GM12878 (cell line): Measurements from ENCODE around the gene LCOR. TPM values are rescaled to one million over a fixed set of nuclear protein-coding genes. Genes with fewer than 3 reads are reported as not detected.

Experiments used
- ATAC-seq: fragments of 200-7000 bp; cut with Tn5 transposase; 3 replicates; pipeline ENCODE4 v1.9.1; 2020; ENCODE audit warnings: mild to moderate bottlenecking, moderate library complexity
- BruUV-seq: library from RNA; stranded (reverse); fragments of 400-500 nt; replicated peaks from 2 replicates; lab custom pipeline; 2021; lab: Mats Ljungman, UMichigan
- CTCF ChIA-PET: fragments of 300-600 bp; sonication (Branson Sonifier 250); formaldehyde crosslinking; extraction: SDS; loops from one replicate; lab custom pipeline; 2021; ENCODE audit warnings: inconsistent platforms; lab: Yijun Ruan, JAX
- POLR2A ChIA-PET: fragments of 350-600 bp; formaldehyde crosslinking; extraction: SDS; loops from one replicate; lab custom pipeline; 2021; ENCODE audit warnings: inconsistent platforms; lab: Charles Lee
- RAD21 ChIA-PET: fragments of 300-600 bp; sonication (Branson Sonifier 250); formaldehyde crosslinking; loops from one replicate; lab custom pipeline; 2023; ENCODE audit warnings: antibody characterized with exemption; ENCODE audit not compliant: unreplicated experiment; lab: Charles Lee
- SMC1A ChIA-PET: fragments of 300-600 bp; sonication (Branson Sonifier 250); formaldehyde crosslinking; loops from one replicate; lab custom pipeline; 2023; ENCODE audit not compliant: unreplicated experiment, uncharacterized antibody; lab: Charles Lee
- DNase-seq: peaks from one replicate; pipeline ENCODE4 v3.0.0-alpha.2; 2011; ENCODE audit warnings: low read depth, low spot score
- FAIRE-seq: peaks from 3 replicates; lab custom pipeline; 2011; peaks lifted over from hg19 to GRCh38; lab: Jason Lieb, UNC
- H2AFZ ChIP-seq: 2 replicates; pipeline ENCODE4 v1.6.0; 2011; ENCODE audit warnings: low read depth, low read length, control low read depth; ENCODE audit not compliant: control insufficient read depth
- H3K27ac ChIP-seq: 2 replicates; pipeline ENCODE4 v1.5.1; 2011; ENCODE audit warnings: control low read depth; ENCODE audit not compliant: control insufficient read depth, insufficient read depth
- H3K27me3 ChIP-seq, 2 experiments: replicated peaks in 1 of 2; 2 replicates each; pipeline versions ENCODE4 v1.6.0 to v1.6.1; 2011; ENCODE audit warnings: low read length in 1 of 2; ENCODE audit not compliant: control insufficient read depth in 2 of 2, insufficient read depth in 2 of 2
- H3K36me3 ChIP-seq, 2 experiments: 2 replicates each; pipeline ENCODE4 v1.5.1; 2011; ENCODE audit warnings: low read length in 1 of 2; ENCODE audit not compliant: control insufficient read depth in 2 of 2, insufficient read depth in 2 of 2
- H3K4me1 ChIP-seq: 2 replicates; pipeline ENCODE4 v1.6.1; 2011; ENCODE audit warnings: mild to moderate bottlenecking, low read length, moderate library complexity, mixed read lengths; ENCODE audit not compliant: control insufficient read depth, insufficient read depth
- H3K4me2 ChIP-seq: 2 replicates; pipeline ENCODE4 v1.6.0; 2011; ENCODE audit warnings: control low read depth; ENCODE audit not compliant: control insufficient read depth, insufficient read depth
- H3K4me3 ChIP-seq: fragments of 200-600 bp; sonication (generic); 2 replicates; pipeline ENCODE4 v1.5.1; 2016
- H3K79me2 ChIP-seq: 2 replicates; pipeline ENCODE4 v1.6.0; 2011; ENCODE audit warnings: low read length; ENCODE audit not compliant: control insufficient read depth, insufficient read depth
- H3K9ac ChIP-seq: 2 replicates; pipeline ENCODE4 v1.8.0; 2011; ENCODE audit warnings: low read length, control low read depth, mixed read lengths; ENCODE audit not compliant: control insufficient read depth, insufficient read depth
- H3K9me3 ChIP-seq: replicated peaks from 3 replicates; pipeline ENCODE4 v1.5.1; 2011; ENCODE audit warnings: mild to moderate bottlenecking, low read length; ENCODE audit not compliant: control insufficient read depth, insufficient read depth
- H4K20me1 ChIP-seq: 2 replicates; pipeline ENCODE4 v1.6.0; 2011; ENCODE audit not compliant: control insufficient read depth, insufficient read depth
- CBX3 ChIP-seq: fragments of 200-600 bp; sonication (generic); IDR thresholded peaks from 2 replicates; pipeline ENCODE4 v1.6.1; 2016; ENCODE audit warnings: low read depth, borderline replicate concordance
- CUX1 ChIP-seq: IDR thresholded peaks from 2 replicates; pipeline ENCODE4 v1.6.1; 2012; ENCODE audit warnings: improper control_type of control experiment, low read depth, low read length; ENCODE audit not compliant: insufficient replicate concordance
- EED ChIP-seq: sonication (generic); IDR thresholded peaks from 2 replicates; pipeline ENCODE4 v1.6.1; 2016; ENCODE audit warnings: antibody characterized with exemption, low read depth
- SREBF2 ChIP-seq: IDR thresholded peaks from 2 replicates; pipeline ENCODE4 v1.6.1; 2012; ENCODE audit warnings: mild to moderate bottlenecking, low read length
- STAT1 ChIP-seq: fragments of 450-650 bp; conservative IDR thresholded peaks from 2 replicates; pipeline ENCODE4 v1.6.1; 2014; ENCODE audit warnings: antibody characterized with exemption, mild to moderate bottlenecking
- TBL1XR1 ChIP-seq: IDR thresholded peaks from 2 replicates; pipeline ENCODE4 v1.6.1; 2012; ENCODE audit warnings: low read depth, low read length, improper control_type of control experiment
- ZBED1 ChIP-seq: IDR thresholded peaks from 2 replicates; pipeline ENCODE4 v1.6.1; 2016; ENCODE audit warnings: borderline replicate concordance
- WGBS: methylation state at CpG from one replicate; pipeline ENCODE4 v1.1.6; 2016; ENCODE audit warnings: low lambda C conversion rate; ENCODE audit not compliant: insufficient replicate concordance, insufficient coverage; ENCODE audit errors: missing lambda C conversion rate; 5-methylcytosine and 5-hydroxymethylcytosine counted together
- in situ Hi-C: fragments of 300-500 bp; cut with MboI; formaldehyde crosslinking; loops from 9 replicates; pipeline ENCODE4 v1.14.3; 2018; ENCODE audit warnings: mixed read lengths
- intact Hi-C: fragments of 100-400 bp; cut with micrococcal nuclease; formaldehyde crosslinking; loops from one replicate; pipeline ENCODE4 v1.14.2; 2022; ENCODE audit not compliant: unreplicated experiment
- polyA plus RNA-seq, 11 experiments: library from polyadenylated mRNA; depleted of rRNA in 4 of 11; unstranded in 6 of 11; stranded (reverse) in 5 of 11; fragments of >200 nt; fragmentation: Nextera tagmentation in 4 of 11; fragmentation: Illumina TruSeq in 1 of 11; extraction: Ambion mirVana in 4 of 11; extraction: Trizol in 1 of 11; gene quantifications; 1 replicate in 1 of 11; 2 replicates in 10 of 11; pipeline versions ENCODE4 v1.2.1 to v1.2.3, GENCODE V29; 2011 to 2016; ENCODE audit warnings: inconsistent platforms in 2 of 11, missing spikeins in 2 of 11, low read depth in 1 of 11
- total RNA-seq, 4 experiments: library from RNA; depleted of rRNA in 3 of 4; stranded (reverse); fragments of >200 nt in 3 of 4; fragmentation: Illumina TruSeq in 1 of 4; extraction: Trizol in 1 of 4; gene quantifications; 2 replicates each; pipeline versions ENCODE4 v1.2.1 to v1.2.3, GENCODE V29; 2013 to 2021

LCOR gene
- total and polyA plus RNA-seq, 10 of the 15 experiments (the other 5 are each of a cell fraction or from before 2014, with no cell fraction given), result 1.6 to 22.0 (median 13.2) TPM

DNA sequence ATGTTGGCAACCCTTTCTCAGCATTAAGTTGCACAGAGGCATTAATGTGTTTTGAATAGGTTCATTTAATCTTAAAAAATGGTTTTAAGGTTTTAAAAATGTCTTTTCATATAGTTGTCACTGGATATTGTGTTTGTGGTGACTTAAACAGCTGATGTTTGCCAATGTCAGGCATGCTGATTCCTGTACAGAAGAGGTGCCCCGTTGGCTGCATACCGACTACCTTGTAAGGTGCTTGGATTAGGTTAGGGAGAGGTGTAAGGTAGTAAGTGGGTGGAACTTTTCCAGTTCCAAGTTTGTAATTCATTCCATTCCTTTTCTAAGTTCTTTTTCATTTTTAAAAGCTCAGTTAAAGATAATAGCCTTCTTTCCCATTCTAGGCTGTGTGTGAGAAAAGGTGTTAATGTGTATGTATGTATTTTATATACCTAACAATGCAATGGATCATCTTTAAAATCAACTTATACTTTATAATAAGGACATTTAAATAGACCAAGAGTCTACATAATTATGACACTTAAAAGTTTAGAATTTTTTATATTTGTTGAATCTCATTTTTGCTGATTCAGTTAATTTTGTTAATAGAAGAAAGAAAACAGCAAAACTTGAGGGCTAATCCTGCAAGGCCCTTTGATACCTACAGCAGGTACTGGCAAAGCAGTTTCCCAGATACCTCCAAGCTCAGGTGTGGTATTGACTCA lies 155.2 kb downstream of the LCOR start:
- ChIA-PET RAD21 (no interaction called here), CTCF (interaction anchor here (4.8 to 8.2 kb wide), 3 partner anchors 12 to 50 kb away, joined by 25 to 85 read pairs (median 28); no protein-coding TSS in a partner anchor), POLR2A (no interaction called here), SMC1A (interaction anchor here (4.1 to 10.2 kb wide), 3 partner anchors 7 to 38 kb away, joined by 16 to 96 read pairs (median 25); no protein-coding TSS in a partner anchor)
- WGBS, result 94% methylated on average over 2 of the region's 2 CpGs
- Histone ChIP-seq H3K4me2 (no peak overlapping the region), H2AFZ (no peak overlapping the region), H3K79me2 (no peaks in the 10 kb centered on the region), H3K27me3 (no peaks in the 10 kb centered on the region), H4K20me1 (no peaks in the 10 kb centered on the region), H3K4me1 (peaks cover 18% of the 10 kb centered on the region), H3K27ac (no peak overlapping the region), H3K9me3 (no peaks in the 10 kb centered on the region), H3K4me3 (no peak overlapping the region), H3K36me3 (peaks cover 0 to 2% of the 10 kb centered on the region in 2 experiments; a peak in 2 of 4 replicates), H3K9ac (no peak overlapping the region)
- DNase-seq (no peak), ATAC-seq (no peak), FAIRE-seq (no peak)
- TF ChIP-seq CBX3 (no peak), ZBED1 (no peak), EED (no peak), CUX1 (no peak), STAT1 (no peak), SREBF2 (no peak), TBL1XR1 (no peak)
- in situ Hi-C loops (no loop called here), intact Hi-C loops (no loop called here)
- no TSS peak for BruUV-seq
